PC-9 (cell line): ENCODE results near the gene PRKG1.

Source experiments
- CTCF ChIP-seq: fragments of 200-600 bp; sonication (generic); conservative IDR thresholded peaks from 2 replicates; pipeline ENCODE4 v1.6.1; 2017; ENCODE audit warnings: mixed run types, antibody characterized with exemption, mild to moderate bottlenecking, moderate library complexity
- EZH2 ChIP-seq: fragments of 200-600 bp; sonication (generic); IDR thresholded peaks from 2 replicates; pipeline ENCODE4 v1.8.0; 2017; ENCODE audit warnings: antibody characterized with exemption, low read depth

DNA sequence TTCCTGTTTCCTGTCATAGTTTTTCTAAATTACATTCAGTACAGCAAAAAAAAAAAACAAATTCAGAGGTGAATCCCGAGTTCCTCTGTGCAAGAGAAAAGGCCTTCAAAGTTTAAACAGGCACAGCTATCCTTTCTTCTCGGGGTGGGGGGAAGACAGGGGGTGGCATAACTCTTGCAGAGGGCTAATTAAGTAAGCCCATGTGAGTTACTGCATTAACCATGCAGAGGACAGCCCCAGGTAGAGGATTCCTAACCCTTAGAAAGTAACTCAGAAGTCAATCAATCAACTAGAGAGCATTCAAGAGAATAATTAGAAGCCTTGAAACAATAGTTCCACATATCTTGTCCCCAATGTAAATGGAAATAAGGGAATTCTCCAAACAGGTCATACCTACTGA lies 454.2 kb downstream of the PRKG1 start:
- TF ChIP-seq CTCF, result no peak
- no peak for TF ChIP-seq EZH2
